Activated naive CD4-positive, alpha-beta T cell treated with anti-CD3 and anti-CD28 coated beads, Interleukin-2, amount 50 U/mL, for 72 hours (primary cell): ENCODE measurements around the gene CPAMD8. TPM values are rescaled to one million over a fixed set of nuclear protein-coding genes. Genes with fewer than 3 reads are reported as not detected.
"Not testable (repeated sequence)": the region's sequence is repeated elsewhere in the genome, so short reads cannot be mapped to it uniquely, and the experiment has no call there.

Experiments used
- ATAC-seq, 2 donors: fragments of 150-1000 bp; cut with Tn5 transposase; 2 replicates each; pipeline ENCODE4 v1.10.0; 2021; ENCODE audit warnings: mild to moderate bottlenecking in 2 of 2, moderate library complexity in 2 of 2
- DNase-seq, 2 donors: peaks; one replicate each; pipeline ENCODE4 v3.0.0; 2021 to 2022; ENCODE audit warnings: low spot score in 2 of 2
- H3K27ac Mint-ChIP-seq, 2 donors: one replicate each; pipeline ENCODE4 v1.8.0; 2022; ENCODE audit warnings: mild to moderate bottlenecking in 2 of 2, mixed read lengths in 2 of 2
- H3K36me3 Mint-ChIP-seq, 2 donors: one replicate each; pipeline ENCODE4 v1.8.0; 2022; ENCODE audit warnings: mixed read lengths in 2 of 2
- H3K9me3 Mint-ChIP-seq, 2 donors: one replicate each; pipeline ENCODE4 v1.8.0; 2022; ENCODE audit warnings: mixed read lengths in 2 of 2
- total RNA-seq, 2 donors: library from RNA; stranded (reverse); gene quantifications; one replicate each; pipeline ENCODE4 v1.2.3, GENCODE V29; 2022

Gene CPAMD8
- total RNA-seq, 2 donors from 2014 or later: 0.19 to 0.75 TPM

DNA sequence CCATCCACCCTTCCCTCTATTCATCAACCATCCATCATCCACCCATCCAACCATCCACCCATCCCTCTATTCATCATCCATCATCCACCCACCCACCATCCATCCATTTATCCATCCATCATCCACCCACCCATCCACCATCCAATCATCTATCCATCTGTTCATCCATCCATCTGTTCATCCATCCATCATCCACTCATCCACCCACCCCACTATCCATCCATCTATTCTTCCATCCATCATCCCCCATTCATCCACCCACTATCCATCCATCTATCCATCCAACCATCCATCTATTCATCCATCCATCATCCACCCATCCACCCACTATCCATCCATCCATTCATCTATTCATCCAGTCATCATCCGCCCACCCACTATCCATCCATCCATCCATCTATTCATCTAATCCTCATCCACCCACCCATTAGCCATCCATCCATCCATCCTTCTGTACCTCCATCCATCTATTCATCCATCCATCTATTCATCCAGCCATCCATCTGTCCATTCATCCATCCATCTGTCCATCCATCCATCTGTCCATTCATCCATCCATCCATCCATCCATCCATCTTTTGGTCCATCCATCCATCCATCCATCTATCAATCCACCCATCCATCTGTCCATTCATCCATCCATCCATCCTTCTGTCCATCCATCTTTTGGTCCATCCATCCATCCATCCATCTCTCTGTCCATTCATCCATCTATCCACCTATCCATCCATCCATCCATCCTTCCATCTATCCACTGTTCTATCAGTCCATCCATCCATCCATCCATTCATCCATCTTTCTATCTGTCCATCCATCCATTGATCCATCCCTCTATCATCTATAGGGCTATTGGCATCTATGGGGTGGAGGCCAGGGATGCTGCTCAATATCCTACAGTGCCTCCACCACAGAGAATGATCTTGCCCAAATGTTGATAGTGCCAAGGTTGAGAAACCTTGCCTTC lies 47.5 kb downstream of the CPAMD8 start:
- ATAC-seq (no peak), DNase-seq (no peak)
- H3K36me3 Mint-ChIP-seq: peaks cover 0 to 10% of the 10 kb centered on the region in 2 donors
- no peak overlapping the region for H3K27ac Mint-ChIP-seq
- peaks cover 17 to 20% of the 10 kb centered on the region in 2 donors for H3K9me3 Mint-ChIP-seq

GRCh38 chr19:16978156-16978555 lies 48.5 kb downstream of the CPAMD8 start:
- H3K9me3 Mint-ChIP-seq: peaks cover 11 to 12% of the 10 kb centered on the region in 2 donors
- no peak for DNase-seq
- ATAC-seq: no peak
- H3K27ac Mint-ChIP-seq: no peak overlapping the region
- peaks cover 0 to 5% of the 10 kb centered on the region in 2 donors for H3K36me3 Mint-ChIP-seq

DNA sequence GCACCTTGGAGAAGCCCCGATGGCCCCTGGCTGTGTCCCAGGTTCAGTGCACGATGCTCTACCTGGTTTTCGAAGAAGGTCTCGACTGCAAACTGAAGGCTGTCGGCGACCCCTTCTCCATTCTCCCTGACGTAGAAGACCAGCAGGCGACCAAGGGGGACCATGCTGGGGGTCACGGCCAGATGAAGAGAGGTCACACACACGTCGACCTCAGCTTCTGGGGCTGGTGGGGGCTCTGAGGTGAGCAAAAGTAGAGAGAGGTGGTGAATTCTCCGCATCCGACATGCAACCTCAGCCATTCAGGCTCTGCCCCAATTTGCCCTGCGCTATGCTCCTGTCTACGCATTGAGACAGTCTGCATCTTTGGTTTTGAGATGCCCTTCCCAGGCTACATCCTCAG lies 49.3 kb downstream of the CPAMD8 start:
- H3K36me3 Mint-ChIP-seq: peaks cover 0 to 5% of the 10 kb centered on the region in 2 donors
- ATAC-seq (no peak), DNase-seq (no peak)
- H3K9me3 Mint-ChIP-seq: peaks cover 11 to 12% of the 10 kb centered on the region in 2 donors
- H3K27ac Mint-ChIP-seq: no peak overlapping the region

DNA sequence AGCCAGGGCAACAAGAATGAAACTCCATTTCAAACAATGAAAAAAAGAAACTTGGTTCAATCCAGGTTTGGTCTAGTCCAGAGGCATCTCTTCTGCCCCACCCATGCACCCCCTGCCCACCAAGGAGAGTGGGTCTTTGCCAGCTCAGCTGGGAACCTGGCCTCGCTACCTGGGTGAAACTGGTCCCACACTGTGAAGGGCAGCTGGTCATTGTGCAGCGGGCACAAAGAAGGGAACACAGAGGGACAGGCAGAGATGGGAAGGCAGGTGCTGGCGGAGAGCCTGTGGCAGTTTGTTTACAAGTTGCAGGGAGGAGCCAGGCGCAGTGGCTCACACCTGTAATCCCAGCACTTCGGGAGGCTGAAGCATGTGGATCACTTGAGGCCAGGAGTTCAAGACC lies 50.2 kb downstream of the CPAMD8 start:
- DNase-seq: no peak
- ATAC-seq: no peak
- H3K27ac Mint-ChIP-seq: no peak overlapping the region
- peaks cover 11 to 12% of the 10 kb centered on the region in 2 donors for H3K9me3 Mint-ChIP-seq
- H3K36me3 Mint-ChIP-seq: peaks cover 0 to 5% of the 10 kb centered on the region in 2 donors

GRCh38 chr19:16970821-16971220 lies 55.8 kb downstream of the CPAMD8 start:
- DNase-seq: no peak
- ATAC-seq: no peak
- H3K9me3 Mint-ChIP-seq: peaks cover 4 to 9% of the 10 kb centered on the region in 2 donors
- peak overlapping the region in 1 of 2 donors; percentile 50 for H3K27ac Mint-ChIP-seq
- peaks cover 0 to 5% of the 10 kb centered on the region in 2 donors for H3K36me3 Mint-ChIP-seq

- ATAC-seq (no peak), DNase-seq (no peak)
- Mint-ChIP-seq H3K27ac (no peak overlapping the region), H3K9me3 (peaks cover 4 to 9% of the 10 kb centered on the region in 2 donors), H3K36me3 (peaks cover 0 to 5% of the 10 kb centered on the region in 2 donors)
Measured at GRCh38 chr19:16969135-16969534, 57.5 kb downstream of the CPAMD8 start.

- ATAC-seq, H3K9me3 Mint-ChIP-seq, DNase-seq, H3K36me3 Mint-ChIP-seq, H3K27ac Mint-ChIP-seq: not testable (repeated sequence)
Measured at GRCh38 chr19:16960996-16961822, 65.4 kb downstream of the CPAMD8 start.

DNA sequence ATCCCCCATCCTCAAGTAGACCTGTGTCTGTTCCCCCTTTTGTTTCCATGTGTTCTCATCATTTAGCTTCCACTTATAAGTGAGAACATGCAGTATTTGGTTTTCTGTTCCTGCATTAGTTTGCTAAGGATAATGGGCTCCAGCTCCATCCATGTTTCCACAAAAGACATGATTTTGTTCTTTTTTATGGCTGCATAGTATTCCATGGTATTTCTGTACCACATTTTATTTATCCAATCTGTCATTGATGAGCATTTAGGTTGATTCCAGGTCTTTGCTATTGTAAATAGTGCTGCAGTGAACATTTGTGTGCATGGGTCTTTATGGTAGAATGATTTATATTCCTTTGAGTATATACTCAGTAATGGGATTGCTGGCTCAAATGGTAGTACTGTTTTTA lies 68.3 kb downstream of the CPAMD8 start:
- ATAC-seq, H3K27ac Mint-ChIP-seq, H3K36me3 Mint-ChIP-seq, DNase-seq, H3K9me3 Mint-ChIP-seq: not testable (repeated sequence)

DNA sequence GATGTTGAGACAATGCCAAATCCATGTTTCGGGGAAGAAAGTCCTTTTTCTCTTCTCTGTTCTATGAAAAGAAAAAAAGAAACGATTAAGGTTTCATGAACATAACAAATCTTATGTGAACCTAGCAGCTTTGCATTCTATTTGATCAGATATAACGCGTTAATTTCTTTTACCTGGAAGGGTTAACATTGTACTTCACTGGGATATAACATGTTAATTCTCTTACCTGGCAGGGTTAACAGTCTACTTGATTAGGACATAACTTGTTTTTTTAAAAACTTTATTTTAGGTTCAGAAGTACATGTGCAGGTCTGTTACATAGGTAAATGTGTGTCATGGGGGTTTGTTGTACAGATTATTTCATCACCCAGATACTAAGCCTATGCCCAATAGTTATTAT lies 68.8 kb downstream of the CPAMD8 start:
- ATAC-seq: no peak
- Mint-ChIP-seq H3K9me3 (peaks cover 4 to 5% of the 10 kb centered on the region in 2 donors), H3K36me3 (no peaks in the 10 kb centered on the region), H3K27ac (no peak overlapping the region)
- no peak for DNase-seq

GRCh38 chr19:16957151-16957701 lies 69.4 kb downstream of the CPAMD8 start:
- H3K27ac Mint-ChIP-seq: no peak overlapping the region
- DNase-seq: no peak
- H3K9me3 Mint-ChIP-seq: peaks cover 4 to 5% of the 10 kb centered on the region in 2 donors
- H3K36me3 Mint-ChIP-seq: no peaks in the 10 kb centered on the region
- ATAC-seq: no peak

DNA sequence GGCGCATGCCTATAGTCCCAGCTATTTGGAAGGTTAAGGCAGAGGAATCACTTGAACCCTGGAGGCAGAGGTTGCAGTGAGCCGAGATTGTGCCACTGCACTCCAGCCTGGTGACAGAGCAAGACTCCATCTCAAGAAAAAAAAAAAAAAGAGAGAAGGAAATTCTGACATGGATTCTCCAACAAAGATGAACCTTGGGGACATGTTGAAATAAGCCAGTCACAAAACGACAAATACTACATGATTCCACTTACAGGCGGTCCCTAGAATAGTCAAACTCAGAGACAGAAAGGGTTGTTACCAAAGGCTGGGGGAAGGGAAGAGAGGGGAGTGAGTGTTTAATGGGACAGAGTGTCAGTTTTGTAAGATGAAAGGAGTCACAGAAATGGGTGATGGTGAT lies 71.4 kb downstream of the CPAMD8 start:
- Mint-ChIP-seq H3K36me3 (no peaks in the 10 kb centered on the region), H3K27ac (no peak overlapping the region), H3K9me3 (peaks cover 4 to 5% of the 10 kb centered on the region in 2 donors)
- no peak for ATAC-seq
- no peak for DNase-seq

GRCh38 chr19:16952046-16952445 lies 74.6 kb downstream of the CPAMD8 start:
- Mint-ChIP-seq H3K36me3 (no peaks in the 10 kb centered on the region), H3K9me3 (peaks cover 0 to 4% of the 10 kb centered on the region in 2 donors), H3K27ac (no peak overlapping the region)
- no peak for DNase-seq
- ATAC-seq: no peak

DNA sequence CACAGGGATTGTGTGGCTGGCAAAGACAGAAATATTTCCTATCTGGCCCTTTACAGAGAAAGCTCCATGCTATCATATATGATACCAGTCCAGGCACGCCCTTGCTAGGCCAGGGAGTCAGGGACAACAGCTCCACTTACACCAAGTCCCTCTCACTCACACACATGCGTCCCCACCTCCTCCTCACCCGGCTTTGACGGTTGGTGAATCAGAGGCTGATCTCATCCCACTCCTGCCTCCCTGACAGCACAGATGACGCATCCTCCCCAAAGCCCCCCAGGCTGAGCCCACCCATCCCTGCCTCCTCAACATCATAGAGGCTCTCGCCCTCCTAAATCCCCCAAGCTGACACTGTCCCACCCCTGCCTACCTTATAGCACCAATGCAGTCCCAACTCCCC lies 75.1 kb downstream of the CPAMD8 start:
- peaks cover 0 to 4% of the 10 kb centered on the region in 2 donors for H3K9me3 Mint-ChIP-seq
- DNase-seq (no peak), ATAC-seq (no peak)
- H3K36me3 Mint-ChIP-seq: no peaks in the 10 kb centered on the region
- no peak overlapping the region for H3K27ac Mint-ChIP-seq

DNA sequence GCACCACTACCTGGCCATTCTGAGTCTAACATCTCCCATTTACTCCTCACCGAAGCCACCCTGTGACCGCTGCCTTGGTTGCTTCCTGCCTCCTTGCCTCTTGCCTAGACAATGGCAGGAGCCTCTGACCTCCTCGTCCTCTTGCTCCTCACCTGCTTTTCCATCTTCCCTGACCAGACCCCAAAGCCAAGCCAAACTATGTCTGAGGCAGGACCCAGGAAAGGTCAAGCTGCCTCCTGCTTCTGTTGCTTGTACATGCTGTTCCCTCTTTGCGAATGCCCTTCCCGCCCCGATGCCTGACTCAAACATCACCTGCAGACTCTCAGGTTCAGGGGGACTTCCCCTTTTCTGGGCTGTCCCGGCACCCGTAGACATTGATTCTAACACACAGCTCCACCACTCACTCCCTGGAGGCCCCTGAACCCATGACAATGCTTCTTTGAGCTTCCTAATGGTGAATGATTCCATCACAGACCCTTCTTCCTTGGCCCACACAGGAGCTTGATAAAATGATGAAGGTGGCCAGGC lies 77.0 kb downstream of the CPAMD8 start:
- no peaks in the 10 kb centered on the region for H3K36me3 Mint-ChIP-seq
- H3K27ac Mint-ChIP-seq: no peak overlapping the region
- H3K9me3 Mint-ChIP-seq: peaks cover 6 to 8% of the 10 kb centered on the region in 2 donors
- DNase-seq: no peak
- ATAC-seq: no peak

GRCh38 chr19:16946951-16947940 lies 79.4 kb downstream of the CPAMD8 start:
- Mint-ChIP-seq H3K36me3 (no peaks in the 10 kb centered on the region), H3K9me3 (peaks cover 6 to 8% of the 10 kb centered on the region in 2 donors), H3K27ac (peak overlapping the region in 1 of 2 donors; percentile 60)
- no peak for ATAC-seq
- no peak for DNase-seq
